ENCODE results near the gene PVALEF. TPM values are rescaled to one million over a fixed set of nuclear protein-coding genes. Genes with fewer than 3 reads are reported as not detected.

Gene PVALEF
- total RNA-seq, 1 experiment from 2014 or later, result not detected

- no peak overlapping the region for H3K4me3 ChIP-seq (ENCODE audit: low read depth in 2 of 2, low read length in 2 of 2)
- ChIA-PET CTCF (no interaction called here), POLR2A (no interaction called here)
- intact Hi-C loops (cut with micrococcal nuclease; ENCODE audit: unreplicated experiment), result no loop called here
- DNase-seq (ENCODE audit: low read depth, low spot score) (no peak), ATAC-seq (no peak)
- no peaks in the 10 kb centered on the region for H3K27me3 ChIP-seq (ENCODE audit: control insufficient read depth, insufficient read depth, low read length)
- no peaks in the 10 kb centered on the region for H3K36me3 ChIP-seq (ENCODE audit: control insufficient read depth, insufficient read depth, low read length)
- TF ChIP-seq CTCF (IDR thresholded peaks at IDR 0.05) (no peak), POLR2AphosphoS5 (IDR thresholded peaks at IDR 0.05; ENCODE audit: low read depth, low read length) (no peak), REST (IDR thresholded peaks at IDR 0.05; ENCODE audit: insufficient read depth in 1 of 2, low read depth in 2 of 2, low read length in 1 of 2) (no peak), TCF7L2 (IDR thresholded peaks at IDR 0.05; ENCODE audit: low read depth, low read length) (no peak), SIN3A (IDR thresholded peaks at IDR 0.05; ENCODE audit: borderline replicate concordance, insufficient read depth, low read depth, low read length) (no peak)
- in situ Hi-C loops (cut with HindIII; ENCODE audit: low pct_unique_long_range_greater_than_20kb, low sequenced_read_pairs), result no loop called here
- H3K27ac ChIP-seq (ENCODE audit: low read length), result no peak overlapping the region
- no peaks in the 10 kb centered on the region for H3K9me3 ChIP-seq (ENCODE audit: control insufficient read depth, insufficient read depth, low read depth, low read length)
- no TSS peak for BruUV-seq (replicated peaks)
- no peaks in the 10 kb centered on the region for H3K4me1 ChIP-seq (ENCODE audit: control insufficient read depth, insufficient read depth, low read length)
These were observed 20.9 kb downstream of the PVALEF start for GRCh38 chr17:81186203-81186602.

GRCh38 chr17:81187120-81187519, 21.8 kb downstream of the PVALEF start:
- Histone ChIP-seq H3K36me3 (ENCODE audit: control insufficient read depth, insufficient read depth, low read length) (no peaks in the 10 kb centered on the region), H3K9me3 (ENCODE audit: control insufficient read depth, insufficient read depth, low read depth, low read length) (no peaks in the 10 kb centered on the region), H3K4me1 (ENCODE audit: control insufficient read depth, insufficient read depth, low read length) (no peaks in the 10 kb centered on the region), H3K27me3 (ENCODE audit: control insufficient read depth, insufficient read depth, low read length) (no peaks in the 10 kb centered on the region), H3K4me3 (ENCODE audit: low read depth in 2 of 2, low read length in 2 of 2) (no peak overlapping the region), H3K27ac (ENCODE audit: low read length) (no peak overlapping the region)
- BruUV-seq (replicated peaks), result no TSS peak
- no peak for TF ChIP-seq SIN3A (IDR thresholded peaks at IDR 0.05; ENCODE audit: borderline replicate concordance, insufficient read depth, low read depth, low read length)
- no peak for TF ChIP-seq CTCF (IDR thresholded peaks at IDR 0.05)
- no peak for TF ChIP-seq POLR2AphosphoS5 (IDR thresholded peaks at IDR 0.05; ENCODE audit: low read depth, low read length)
- no peak for TF ChIP-seq REST (IDR thresholded peaks at IDR 0.05; ENCODE audit: insufficient read depth in 1 of 2, low read depth in 2 of 2, low read length in 1 of 2)
- no peak for TF ChIP-seq TCF7L2 (IDR thresholded peaks at IDR 0.05; ENCODE audit: low read depth, low read length)
- intact Hi-C loops (cut with micrococcal nuclease; ENCODE audit: unreplicated experiment), result no loop called here
- in situ Hi-C loops (cut with HindIII; ENCODE audit: low pct_unique_long_range_greater_than_20kb, low sequenced_read_pairs), result no loop called here
- POLR2A ChIA-PET, result no interaction called here
- CTCF ChIA-PET, result interaction anchor here (0.8 kb wide), 1 partner anchor 44 kb away, joined by 3 read pairs; no protein-coding TSS in a partner anchor
- no peak for DNase-seq (ENCODE audit: low read depth, low spot score)
- ATAC-seq, result no peak

All from Panc1 (cell line).